GM18873 (cell line): Measurements from ENCODE around the gene SLC19A2.
"Not testable (repeated sequence)": the region's sequence is repeated elsewhere in the genome, so short reads cannot be mapped to it uniquely, and the experiment has no call there.

Experiments
- ATAC-seq: cut with Tn5 transposase; IDR thresholded peaks from one replicate; pipeline ENCODE4 v1.9.1; 2021; ENCODE audit warnings: mild to moderate bottlenecking, moderate library complexity, moderate number of reproducible peaks; ENCODE audit not compliant: unreplicated experiment, low FRiP score

SLC19A2 gene

GRCh38 chr1:169509354-169509753 is 23.6 kb upstream of the SLC19A2 start:
- no peak for ATAC-seq

GRCh38 chr1:169508432-169509338 is 22.9 kb upstream of the SLC19A2 start:
- ATAC-seq: no peak

GRCh38 chr1:169507413-169507812 is 21.7 kb upstream of the SLC19A2 start:
- ATAC-seq: no peak

- ATAC-seq: not testable (repeated sequence)
These were observed 17.9 kb upstream of the SLC19A2 start for GRCh38 chr1:169503601-169504000.

- no peak for ATAC-seq
These were observed 14.1 kb upstream of the SLC19A2 start for GRCh38 chr1:169499807-169500206.

GRCh38 chr1:169497317-169497716 is 11.6 kb upstream of the SLC19A2 start:
- no peak for ATAC-seq

- ATAC-seq: no peak
These were observed 10.2 kb upstream of the SLC19A2 start for GRCh38 chr1:169495916-169496315.

GRCh38 chr1:169495046-169495775 is 9.5 kb upstream of the SLC19A2 start:
- ATAC-seq: no peak

- no peak for ATAC-seq
These were observed 8.6 kb upstream of the SLC19A2 start for GRCh38 chr1:169494343-169494742.

GRCh38 chr1:169493251-169493650 is 7.5 kb upstream of the SLC19A2 start:
- no peak for ATAC-seq

GRCh38 chr1:169491845-169492281 is 6.1 kb upstream of the SLC19A2 start:
- ATAC-seq: peak; percentile 61

GRCh38 chr1:169488157-169488556 is 2.4 kb upstream of the SLC19A2 start:
- ATAC-seq: no peak

- ATAC-seq: no peak
These were observed 1.8 kb upstream of the SLC19A2 start for GRCh38 chr1:169487561-169487960.

- ATAC-seq: no peak
These were observed 1.4 kb upstream of the SLC19A2 start for GRCh38 chr1:169487133-169487532.

- no peak for ATAC-seq
These were observed 722 bp upstream of the SLC19A2 start for GRCh38 chr1:169486281-169487051.

- peak; percentile 17 for ATAC-seq
These were observed 887 bp downstream of the SLC19A2 start for GRCh38 chr1:169484683-169485430.

GRCh38 chr1:169484101-169484500 is 1.6 kb downstream of the SLC19A2 start:
- no peak for ATAC-seq

- ATAC-seq: no peak
These were observed 2.2 kb downstream of the SLC19A2 start for GRCh38 chr1:169483500-169483966.

GRCh38 chr1:169479363-169480066 is 6.2 kb downstream of the SLC19A2 start:
- ATAC-seq: no peak
